Subcutaneous adipose tissue (tissue), 4 donors: ENCODE results near the gene ATAD5. TPM values are rescaled to one million over a fixed set of nuclear protein-coding genes. Genes with fewer than 3 reads are reported as not detected.

Source experiments
- CTCF ChIP-seq: fragments of 450-650 bp; IDR thresholded peaks from one replicate; pipeline ENCODE4 v1.5.1; 2016; ENCODE audit warnings: low read depth, mild to moderate bottlenecking, control low read depth, antibody characterized with exemption, moderate library complexity
- total RNA-seq, 4 donors: library from RNA; depleted of rRNA; stranded (reverse); fragments of >200 nt; gene quantifications; one replicate each; pipeline ENCODE4 v1.1.0, GENCODE V29; 2016

Gene ATAD5, protein sequence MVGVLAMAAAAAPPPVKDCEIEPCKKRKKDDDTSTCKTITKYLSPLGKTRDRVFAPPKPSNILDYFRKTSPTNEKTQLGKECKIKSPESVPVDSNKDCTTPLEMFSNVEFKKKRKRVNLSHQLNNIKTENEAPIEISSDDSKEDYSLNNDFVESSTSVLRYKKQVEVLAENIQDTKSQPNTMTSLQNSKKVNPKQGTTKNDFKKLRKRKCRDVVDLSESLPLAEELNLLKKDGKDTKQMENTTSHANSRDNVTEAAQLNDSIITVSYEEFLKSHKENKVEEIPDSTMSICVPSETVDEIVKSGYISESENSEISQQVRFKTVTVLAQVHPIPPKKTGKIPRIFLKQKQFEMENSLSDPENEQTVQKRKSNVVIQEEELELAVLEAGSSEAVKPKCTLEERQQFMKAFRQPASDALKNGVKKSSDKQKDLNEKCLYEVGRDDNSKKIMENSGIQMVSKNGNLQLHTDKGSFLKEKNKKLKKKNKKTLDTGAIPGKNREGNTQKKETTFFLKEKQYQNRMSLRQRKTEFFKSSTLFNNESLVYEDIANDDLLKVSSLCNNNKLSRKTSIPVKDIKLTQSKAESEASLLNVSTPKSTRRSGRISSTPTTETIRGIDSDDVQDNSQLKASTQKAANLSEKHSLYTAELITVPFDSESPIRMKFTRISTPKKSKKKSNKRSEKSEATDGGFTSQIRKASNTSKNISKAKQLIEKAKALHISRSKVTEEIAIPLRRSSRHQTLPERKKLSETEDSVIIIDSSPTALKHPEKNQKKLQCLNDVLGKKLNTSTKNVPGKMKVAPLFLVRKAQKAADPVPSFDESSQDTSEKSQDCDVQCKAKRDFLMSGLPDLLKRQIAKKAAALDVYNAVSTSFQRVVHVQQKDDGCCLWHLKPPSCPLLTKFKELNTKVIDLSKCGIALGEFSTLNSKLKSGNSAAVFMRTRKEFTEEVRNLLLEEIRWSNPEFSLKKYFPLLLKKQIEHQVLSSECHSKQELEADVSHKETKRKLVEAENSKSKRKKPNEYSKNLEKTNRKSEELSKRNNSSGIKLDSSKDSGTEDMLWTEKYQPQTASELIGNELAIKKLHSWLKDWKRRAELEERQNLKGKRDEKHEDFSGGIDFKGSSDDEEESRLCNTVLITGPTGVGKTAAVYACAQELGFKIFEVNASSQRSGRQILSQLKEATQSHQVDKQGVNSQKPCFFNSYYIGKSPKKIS (N-terminal part only)
- 1 to 10 TPM; 1.5 to 2.9 (median 1.9) TPM for total RNA-seq

DNA sequence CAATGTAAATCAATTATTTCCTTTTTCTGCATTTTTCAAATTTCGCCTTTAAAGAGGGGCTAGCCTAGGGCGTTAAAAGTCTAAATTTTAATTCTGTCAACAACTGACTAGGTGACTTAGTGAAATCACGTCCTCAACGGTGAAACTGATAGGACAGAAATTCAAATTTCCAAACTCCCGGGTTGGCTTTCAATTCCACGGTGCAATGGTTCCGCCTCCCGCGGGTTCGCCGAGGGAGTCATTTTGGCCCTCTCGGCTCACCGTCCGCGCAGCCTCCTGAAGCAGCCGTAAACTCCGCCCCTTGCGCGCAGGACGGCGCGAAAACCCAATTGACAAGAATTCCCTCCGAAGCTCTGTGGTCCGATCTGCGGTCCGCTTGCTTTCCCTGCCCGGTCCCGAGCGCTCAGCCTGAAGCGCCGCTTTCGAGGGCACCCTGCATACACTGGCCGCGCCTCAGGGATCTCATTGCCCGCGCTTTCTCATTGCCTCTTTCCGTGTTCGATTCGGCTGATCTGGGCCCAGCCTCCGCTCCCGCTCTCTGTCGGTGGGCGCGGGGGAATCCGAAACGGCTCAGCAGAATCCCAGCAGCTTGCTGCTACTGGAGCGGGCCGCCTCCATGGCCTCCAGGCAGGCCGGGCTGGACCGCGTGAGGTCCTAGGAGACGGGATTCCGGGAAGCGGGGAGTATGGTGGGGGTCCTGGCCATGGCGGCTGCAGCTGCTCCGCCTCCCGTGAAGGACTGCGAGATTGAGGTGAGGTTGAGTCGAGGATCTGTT is at the start of gene ATAD5:
ATAD5 (plus strand) TSS at position 304 of the 775 bp plus-strand sequence; CDS start at position 686, 382 bp downstream.
- TF ChIP-seq CTCF = no peak

- TF ChIP-seq CTCF = no peak
Measured at GRCh38 chr17:30782206-30782605, 49.6 kb upstream of the ATAD5 start.

- no peak for TF ChIP-seq CTCF
Measured at GRCh38 chr17:30788918-30789317, 42.8 kb upstream of the ATAD5 start.

DNA sequence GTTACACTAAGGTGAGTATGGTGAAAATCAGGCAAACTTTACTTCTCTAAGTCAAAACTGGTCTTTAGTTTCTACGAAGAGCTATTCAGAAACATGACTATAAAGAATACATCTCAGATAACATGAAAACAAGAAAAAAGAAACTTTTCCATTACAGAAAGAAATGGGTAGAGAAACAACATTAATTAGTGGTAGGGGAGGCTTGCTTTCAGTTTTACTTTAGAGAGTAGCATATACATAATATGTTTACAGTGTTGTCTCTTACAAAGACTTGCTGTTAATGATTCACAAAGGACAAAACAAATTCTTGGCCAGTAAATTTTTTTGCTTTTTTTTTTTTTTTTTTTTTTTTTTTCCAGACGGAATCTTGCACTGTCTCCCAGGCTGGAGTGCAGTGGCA is 41.5 kb upstream of the ATAD5 start:
- TF ChIP-seq CTCF = no peak

DNA sequence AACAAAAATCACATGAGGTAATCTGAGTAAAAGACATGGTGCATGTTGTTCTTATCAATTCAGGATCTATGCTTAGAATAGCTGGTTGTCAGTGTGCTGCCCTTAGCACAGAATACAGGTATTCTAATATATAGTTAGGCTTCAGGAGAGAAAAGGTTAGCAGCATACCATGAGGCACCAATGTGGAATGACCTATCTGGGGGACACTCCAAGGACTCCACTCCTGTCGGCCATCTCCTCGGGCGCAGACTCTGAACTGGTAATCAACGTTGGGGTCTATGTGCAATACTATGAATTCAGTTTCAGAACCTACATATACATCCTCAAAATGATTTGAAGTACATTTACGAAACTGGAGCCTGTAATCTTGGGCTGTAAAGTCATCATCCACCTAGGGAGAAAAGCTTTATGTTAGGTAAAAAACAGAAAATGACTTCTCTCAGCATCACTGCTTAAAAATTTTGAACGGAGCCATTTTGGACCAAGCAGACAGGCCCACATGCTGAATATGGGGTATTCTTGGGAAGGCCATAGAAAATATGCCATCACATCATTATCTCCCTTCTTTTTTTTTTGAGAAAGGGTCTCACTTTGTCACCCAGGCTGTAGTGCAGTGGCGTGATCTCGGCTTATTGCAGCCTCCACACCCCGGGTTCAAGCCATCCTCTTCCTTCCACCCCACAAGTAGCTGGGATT is 38.3 kb upstream of the ATAD5 start:
- no peak for TF ChIP-seq CTCF

DNA sequence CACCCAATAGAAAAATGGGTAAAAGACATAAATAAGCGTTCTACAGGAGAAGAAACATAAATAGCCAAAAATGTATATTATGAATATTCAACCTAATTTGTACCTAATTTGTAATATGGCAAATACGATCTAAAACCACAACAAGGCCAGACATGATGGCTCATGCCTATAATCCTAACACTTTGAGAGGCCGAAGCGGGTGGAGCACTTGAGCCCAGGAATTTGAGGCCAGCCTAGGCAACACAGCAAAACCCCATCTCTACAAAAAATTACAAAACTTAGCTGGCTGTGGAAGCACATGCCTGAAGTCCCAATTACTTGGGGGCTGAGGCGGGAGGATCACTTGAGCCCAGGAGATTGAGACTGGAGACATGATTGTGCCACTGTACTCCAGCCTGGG is 37.4 kb upstream of the ATAD5 start:
- no peak for TF ChIP-seq CTCF
